ENCODE data around the gene AGTPBP1.

The AGTPBP1 gene

GRCh38 chr9:85703398-85703797 is 38.4 kb downstream of the AGTPBP1 start:
- no peak overlapping the region for H3K4me2 ChIP-seq
- H4K20me1 ChIP-seq (ENCODE audit: insufficient read depth) = no peaks in the 10 kb centered on the region
- H3K27ac ChIP-seq = no peak overlapping the region
- no peak overlapping the region for H2AFZ ChIP-seq (ENCODE audit: low read depth)
- H3K27me3 ChIP-seq (ENCODE audit: insufficient read depth, low read depth) = no peaks in the 10 kb centered on the region
- no peak for TF ChIP-seq CTCF (conservative IDR thresholded peaks at IDR 0.05; ENCODE audit: low read depth, low read length)
- no peak overlapping the region for H3K9ac ChIP-seq
- H3K79me2 ChIP-seq (ENCODE audit: insufficient read depth, low read depth) = no peaks in the 10 kb centered on the region
- H3K36me3 ChIP-seq (ENCODE audit: insufficient read depth) = no peaks in the 10 kb centered on the region
- H3K4me1 ChIP-seq (ENCODE audit: low read depth, poor library complexity, severe bottlenecking) = no peaks in the 10 kb centered on the region
- no peak overlapping the region for H3K4me3 ChIP-seq (IDR thresholded peaks at IDR 0.05; ENCODE audit: insufficient read depth, low read depth, low read length)

- Histone ChIP-seq H3K79me2 (ENCODE audit: insufficient read depth, low read depth) (no peaks in the 10 kb centered on the region), H3K4me1 (ENCODE audit: low read depth, poor library complexity, severe bottlenecking) (no peaks in the 10 kb centered on the region), H3K36me3 (ENCODE audit: insufficient read depth) (no peaks in the 10 kb centered on the region), H3K4me2 (no peak overlapping the region), H3K27me3 (ENCODE audit: insufficient read depth, low read depth) (no peaks in the 10 kb centered on the region), H4K20me1 (ENCODE audit: insufficient read depth) (no peaks in the 10 kb centered on the region), H3K27ac (no peak overlapping the region), H2AFZ (ENCODE audit: low read depth) (no peak overlapping the region), H3K4me3 (IDR thresholded peaks at IDR 0.05; ENCODE audit: insufficient read depth, low read depth, low read length) (no peak overlapping the region), H3K9ac (no peak overlapping the region)
- TF ChIP-seq CTCF (conservative IDR thresholded peaks at IDR 0.05; ENCODE audit: low read depth, low read length) = no peak
These were observed 38.9 kb downstream of the AGTPBP1 start for GRCh38 chr9:85702726-85703289.

- no peaks in the 10 kb centered on the region for H3K36me3 ChIP-seq (ENCODE audit: insufficient read depth)
- no peaks in the 10 kb centered on the region for H3K27me3 ChIP-seq (ENCODE audit: insufficient read depth, low read depth)
- no peak overlapping the region for H3K4me2 ChIP-seq
- H3K9ac ChIP-seq = no peak overlapping the region
- H3K79me2 ChIP-seq (ENCODE audit: insufficient read depth, low read depth) = no peaks in the 10 kb centered on the region
- no peaks in the 10 kb centered on the region for H4K20me1 ChIP-seq (ENCODE audit: insufficient read depth)
- no peaks in the 10 kb centered on the region for H3K4me1 ChIP-seq (ENCODE audit: low read depth, poor library complexity, severe bottlenecking)
- no peak overlapping the region for H2AFZ ChIP-seq (ENCODE audit: low read depth)
- H3K4me3 ChIP-seq (IDR thresholded peaks at IDR 0.05; ENCODE audit: insufficient read depth, low read depth, low read length) = no peak overlapping the region
- no peak overlapping the region for H3K27ac ChIP-seq
- no peak for TF ChIP-seq CTCF (conservative IDR thresholded peaks at IDR 0.05; ENCODE audit: low read depth, low read length)
These were observed 39.6 kb downstream of the AGTPBP1 start for GRCh38 chr9:85702191-85702590.

GRCh38 chr9:85700330-85700729 is 41.4 kb downstream of the AGTPBP1 start:
- Histone ChIP-seq H3K4me2 (no peak overlapping the region), H4K20me1 (ENCODE audit: insufficient read depth) (no peaks in the 10 kb centered on the region)
- TF ChIP-seq CTCF (conservative IDR thresholded peaks at IDR 0.05; ENCODE audit: low read depth, low read length) = no peak

More at GRCh38 chr9:85700330-85700729, 41.4 kb downstream of the AGTPBP1 start:
- no peaks in the 10 kb centered on the region for H3K4me1 ChIP-seq (ENCODE audit: low read depth, poor library complexity, severe bottlenecking)
- no peak overlapping the region for H3K4me3 ChIP-seq (IDR thresholded peaks at IDR 0.05; ENCODE audit: insufficient read depth, low read depth, low read length)
- no peak overlapping the region for H2AFZ ChIP-seq (ENCODE audit: low read depth)
- H3K27ac ChIP-seq = no peak overlapping the region
- no peaks in the 10 kb centered on the region for H3K36me3 ChIP-seq (ENCODE audit: insufficient read depth)
- no peaks in the 10 kb centered on the region for H3K27me3 ChIP-seq (ENCODE audit: insufficient read depth, low read depth)
- H3K79me2 ChIP-seq (ENCODE audit: insufficient read depth, low read depth) = no peaks in the 10 kb centered on the region
- no peak overlapping the region for H3K9ac ChIP-seq
